RKO (cell line): Measurements from ENCODE around the gene GALNT7.

Source experiments
- DNase-seq: peaks from one replicate; pipeline ENCODE4 v3.0.0-alpha.2; 2016; ENCODE audit warnings: low spot score

The GALNT7 gene

GRCh38 chr4:173267711-173268110 lies 99.1 kb downstream of the GALNT7 start:
- DNase-seq = no peak

GRCh38 chr4:173269280-173269679 lies 100.7 kb downstream of the GALNT7 start:
- no peak for DNase-seq

- no peak for DNase-seq
Measured at GRCh38 chr4:173270312-173271027, 101.9 kb downstream of the GALNT7 start.

GRCh38 chr4:173272314-173272713 lies 103.7 kb downstream of the GALNT7 start:
- no peak for DNase-seq

- peak; percentile 49 for DNase-seq
Measured at GRCh38 chr4:173272996-173273395, 104.4 kb downstream of the GALNT7 start.

- no peak for DNase-seq
Measured at GRCh38 chr4:173273941-173274340, 105.3 kb downstream of the GALNT7 start.

GRCh38 chr4:173274744-173275143 lies 106.1 kb downstream of the GALNT7 start:
- DNase-seq = no peak

- no peak for DNase-seq
Measured at GRCh38 chr4:173275150-173275549, 106.5 kb downstream of the GALNT7 start.

- no peak for DNase-seq
Measured at GRCh38 chr4:173277340-173277739, 108.7 kb downstream of the GALNT7 start.

- DNase-seq = no peak
Measured at GRCh38 chr4:173280998-173281397, 112.4 kb downstream of the GALNT7 start.

- no peak for DNase-seq
Measured at GRCh38 chr4:173281406-173282255, 113.0 kb downstream of the GALNT7 start.

- no peak for DNase-seq
Measured at GRCh38 chr4:173282256-173282562, 113.6 kb downstream of the GALNT7 start.

GRCh38 chr4:173282626-173283025 lies 114.0 kb downstream of the GALNT7 start:
- no peak for DNase-seq

GRCh38 chr4:173284463-173284862 lies 115.9 kb downstream of the GALNT7 start:
- no peak for DNase-seq

- DNase-seq = no peak
Measured at GRCh38 chr4:173287486-173287885, 118.9 kb downstream of the GALNT7 start.

- DNase-seq = peak; percentile 55
Measured at GRCh38 chr4:173288296-173288695, 119.7 kb downstream of the GALNT7 start.

- peak; percentile 34 for DNase-seq
Measured at GRCh38 chr4:173288698-173289352, 120.2 kb downstream of the GALNT7 start.

- DNase-seq = no peak
Measured at GRCh38 chr4:173289353-173289727, 120.7 kb downstream of the GALNT7 start.

GRCh38 chr4:173291899-173292298 lies 123.3 kb downstream of the GALNT7 start:
- DNase-seq = no peak

GRCh38 chr4:173293663-173294062 lies 125.1 kb downstream of the GALNT7 start:
- no peak for DNase-seq

- no peak for DNase-seq
Measured at GRCh38 chr4:173294444-173294843, 125.8 kb downstream of the GALNT7 start.

GRCh38 chr4:173301518-173302201 lies 133.0 kb downstream of the GALNT7 start:
- no peak for DNase-seq
